Mesendoderm (in vitro differentiated cells): ENCODE results near the gene ELOA2. TPM values are rescaled to one million over a fixed set of nuclear protein-coding genes. Genes with fewer than 3 reads are reported as not detected.

Experiments
- DNase-seq: peaks from one replicate; pipeline ENCODE4 v3.0.0; 2013
- H2AK5ac ChIP-seq: 2 replicates; pipeline ENCODE4 v1.6.1; 2013; ENCODE audit warnings: low read length, inconsistent platforms
- H2BK120ac ChIP-seq: 2 replicates; pipeline ENCODE4 v1.6.1; 2013; ENCODE audit warnings: low read depth, mild to moderate bottlenecking, low read length, moderate library complexity, mixed read lengths
- H2BK15ac ChIP-seq: replicated peaks from 2 replicates; pipeline ENCODE4 v1.6.1; 2013; ENCODE audit warnings: low read depth, mild to moderate bottlenecking, moderate library complexity
- H2BK5ac ChIP-seq: 2 replicates; pipeline ENCODE4 v1.6.1; 2013; ENCODE audit warnings: low read length, inconsistent platforms
- H3K18ac ChIP-seq: 2 replicates; pipeline ENCODE4 v1.6.1; 2013; ENCODE audit warnings: mild to moderate bottlenecking, low read length, mixed read lengths
- H3K23ac ChIP-seq: one replicate; pipeline ENCODE4 v1.6.1; 2013; ENCODE audit warnings: low read length
- H3K27ac ChIP-seq: 2 replicates; pipeline ENCODE4 v1.5.1; 2013; ENCODE audit warnings: low read depth, mild to moderate bottlenecking, inconsistent platforms, low read length, moderate library complexity
- H3K27me3 ChIP-seq: 2 replicates; pipeline ENCODE4 v1.6.1; 2013; ENCODE audit warnings: low read length, control low read depth, mild to moderate bottlenecking, inconsistent platforms; ENCODE audit not compliant: insufficient read depth, poor library complexity
- H3K36me3 ChIP-seq: 2 replicates; pipeline ENCODE4 v1.6.1; 2013; ENCODE audit warnings: low read length, inconsistent platforms; ENCODE audit not compliant: control insufficient read depth, insufficient read depth
- H3K4ac ChIP-seq: one replicate; pipeline ENCODE4 v1.6.1; 2013; ENCODE audit warnings: low read depth, mild to moderate bottlenecking, low read length, moderate library complexity
- H3K4me1 ChIP-seq: 2 replicates; pipeline ENCODE4 v1.6.1; 2013; ENCODE audit warnings: low read depth, low read length, inconsistent platforms; ENCODE audit not compliant: control insufficient read depth
- H3K4me2 ChIP-seq: 2 replicates; pipeline ENCODE4 v1.6.1; 2013; ENCODE audit warnings: low read length
- H3K4me3 ChIP-seq: 2 replicates; pipeline ENCODE4 v1.5.1; 2013; ENCODE audit warnings: mild to moderate bottlenecking, low read length
- H3K56ac ChIP-seq: one replicate; pipeline ENCODE4 v1.6.1; 2013; ENCODE audit warnings: low read length
- H3K79me1 ChIP-seq: 2 replicates; pipeline ENCODE4 v1.6.1; 2013; ENCODE audit warnings: low read length, inconsistent platforms
- H3K79me2 ChIP-seq: 2 replicates; pipeline ENCODE4 v1.6.1; 2013; ENCODE audit warnings: mild to moderate bottlenecking, low read length; ENCODE audit not compliant: control insufficient read depth, insufficient read depth
- H3K9ac ChIP-seq: 2 replicates; pipeline ENCODE4 v1.6.1; 2013; ENCODE audit warnings: low read length, inconsistent platforms
- H4K5ac ChIP-seq: one replicate; pipeline ENCODE4 v1.6.1; 2013; ENCODE audit warnings: low read length
- H4K8ac ChIP-seq: one replicate; pipeline ENCODE4 v1.6.1; 2013; ENCODE audit warnings: low read depth, mild to moderate bottlenecking, control low read depth, low read length, moderate library complexity
- WGBS: extraction: QIAGEN DNeasy Blood & Tissue Kit; methylation state at CpG from one replicate; pipeline ENCODE4 v1.1.7; 2013; ENCODE audit warnings: low lambda C conversion rate, missing lambda C conversion rate; ENCODE audit not compliant: insufficient coverage; ENCODE audit errors: extremely low coverage; 5-methylcytosine and 5-hydroxymethylcytosine counted together
- polyA plus RNA-seq, 2 experiments: library from polyadenylated mRNA; stranded (reverse); fragments of 200-250 nt; gene quantifications; one replicate each; pipeline ENCODE4 v1.2.3, GENCODE V29; 2013

ELOA2 gene, protein sequence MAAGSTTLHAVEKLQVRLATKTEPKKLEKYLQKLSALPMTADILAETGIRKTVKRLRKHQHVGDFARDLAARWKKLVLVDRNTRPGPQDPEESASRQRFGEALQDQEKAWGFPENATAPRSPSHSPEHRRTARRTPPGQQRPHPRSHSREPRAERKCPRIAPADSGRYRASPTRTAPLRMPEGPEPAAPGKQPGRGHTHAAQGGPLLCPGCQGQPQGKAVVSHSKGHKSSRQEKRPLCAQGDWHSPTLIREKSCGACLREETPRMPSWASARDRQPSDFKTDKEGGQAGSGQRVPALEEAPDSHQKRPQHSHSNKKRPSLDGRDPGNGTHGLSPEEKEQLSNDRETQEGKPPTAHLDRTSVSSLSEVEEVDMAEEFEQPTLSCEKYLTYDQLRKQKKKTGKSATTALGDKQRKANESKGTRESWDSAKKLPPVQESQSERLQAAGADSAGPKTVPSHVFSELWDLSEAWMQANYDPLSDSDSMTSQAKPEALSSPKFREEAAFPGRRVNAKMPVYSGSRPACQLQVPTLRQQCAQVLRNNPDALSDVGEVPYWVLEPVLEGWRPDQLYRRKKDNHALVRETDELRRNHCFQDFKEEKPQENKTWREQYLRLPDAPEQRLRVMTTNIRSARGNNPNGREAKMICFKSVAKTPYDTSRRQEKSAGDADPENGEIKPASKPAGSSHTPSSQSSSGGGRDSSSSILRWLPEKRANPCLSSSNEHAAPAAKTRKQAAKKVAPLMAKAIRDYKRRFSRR
- polyA plus RNA-seq (2013, experiment 1 of 2) = not detected
- polyA plus RNA-seq (2013, experiment 2 of 2) = not detected

- Histone ChIP-seq H3K79me1 (no peaks in the 10 kb centered on the region), H2BK15ac (no peak within 1 kb of the TSS), H2BK5ac (no peak within 1 kb of the TSS), H3K36me3 (no peaks in the 10 kb centered on the region), H4K8ac (no peak within 1 kb of the TSS), H3K4ac (no peak within 1 kb of the TSS), H3K4me3 (no peak within 1 kb of the TSS), H3K18ac (no peak within 1 kb of the TSS), H3K9ac (no peak within 1 kb of the TSS), H3K27ac (no peak within 1 kb of the TSS), H3K23ac (no peak within 1 kb of the TSS), H3K4me2 (no peak within 1 kb of the TSS), H3K79me2 (no peaks in the 10 kb centered on the region), H2AK5ac (no peak within 1 kb of the TSS), H3K4me1 (no peaks in the 10 kb centered on the region), H3K27me3 (no peaks in the 10 kb centered on the region), H3K56ac (no peak within 1 kb of the TSS), H2BK120ac (no peak within 1 kb of the TSS), H4K5ac (no peak within 1 kb of the TSS)
- DNase-seq = no peak
- WGBS = no CpG with 5 or more reads among the region's 29 CpGs
These were observed at the start of gene ELOA2 for GRCh38 chr18:47035156-47035671. Gene ELOA2, minus strand, starts transcription at chr18:47035621. Its CDS starts 357 bp downstream, at chr18:47035264.

DNA sequence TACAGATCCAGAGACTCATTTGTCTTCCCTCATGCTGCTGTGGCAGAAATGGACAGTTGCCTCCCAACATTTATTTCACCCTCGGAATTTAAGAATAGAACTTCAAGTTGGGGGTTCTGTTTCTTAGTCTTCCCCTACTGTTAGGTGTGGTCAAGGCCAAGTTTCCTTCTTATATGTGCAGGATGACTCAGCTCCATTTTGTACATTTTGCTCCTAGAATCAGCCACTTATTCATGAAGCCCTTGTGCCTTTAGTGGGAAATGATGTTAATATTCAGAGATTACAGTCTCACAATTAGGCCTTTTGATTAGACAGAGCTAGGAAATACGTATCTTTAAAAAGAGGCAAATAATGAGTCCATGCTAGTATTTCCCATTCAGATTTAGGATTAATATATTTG lies 46.2 kb upstream of the ELOA2 start:
- no peaks in the 10 kb centered on the region for H3K4me1 ChIP-seq

DNA sequence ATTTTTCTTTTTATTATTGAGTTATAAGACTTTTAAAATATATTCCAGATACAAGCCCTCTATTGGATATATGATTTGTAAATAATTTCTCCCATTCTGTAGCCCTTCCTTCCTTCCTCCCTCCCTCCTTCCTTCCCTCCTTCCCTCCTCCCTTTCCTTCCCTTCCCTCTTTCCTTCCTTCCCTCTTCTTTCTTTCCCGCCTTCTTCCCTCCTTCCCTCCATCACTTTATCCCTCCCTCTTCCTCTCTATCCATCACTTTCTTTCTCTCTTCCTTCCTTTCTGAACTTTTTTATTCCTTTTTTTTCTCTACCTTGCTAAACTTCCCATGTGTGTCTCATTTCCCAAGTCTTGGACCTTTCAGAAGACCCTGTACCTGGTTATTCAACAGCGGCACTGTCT lies 45.5 kb upstream of the ELOA2 start:
- Histone ChIP-seq H3K18ac (no peak overlapping the region), H3K4me1 (no peaks in the 10 kb centered on the region), H3K27ac (no peak overlapping the region), H3K79me2 (no peaks in the 10 kb centered on the region), H3K4ac (no peak overlapping the region), H4K5ac (no peak overlapping the region), H2AK5ac (no peak overlapping the region), H3K23ac (no peak overlapping the region), H3K79me1 (no peaks in the 10 kb centered on the region), H2BK15ac (no peak overlapping the region), H3K9ac (no peak overlapping the region), H3K36me3 (no peaks in the 10 kb centered on the region), H4K8ac (no peak overlapping the region), H2BK5ac (no peak overlapping the region), H3K56ac (no peak overlapping the region), H2BK120ac (no peak overlapping the region), H3K4me2 (no peak overlapping the region), H3K4me3 (no peak overlapping the region), H3K27me3 (no peaks in the 10 kb centered on the region)
- 100% methylated on average over 1 of the region's 2 CpGs for WGBS
- no peak for DNase-seq

More for the DNA sequence above, 46.2 kb upstream of the ELOA2 start:
- Histone ChIP-seq H3K36me3 (no peaks in the 10 kb centered on the region), H3K18ac (no peak overlapping the region), H3K79me2 (no peaks in the 10 kb centered on the region), H3K23ac (no peak overlapping the region), H2AK5ac (no peak overlapping the region), H3K79me1 (no peaks in the 10 kb centered on the region), H2BK120ac (no peak overlapping the region), H3K4me3 (no peak overlapping the region), H2BK5ac (no peak overlapping the region), H3K9ac (no peak overlapping the region), H3K4me2 (no peak overlapping the region), H3K27me3 (no peaks in the 10 kb centered on the region), H4K5ac (no peak overlapping the region), H3K27ac (no peak overlapping the region), H4K8ac (no peak overlapping the region), H3K56ac (no peak overlapping the region), H3K4ac (no peak overlapping the region), H2BK15ac (no peak overlapping the region)
- no peak for DNase-seq
- no CpG with 5 or more reads among the region's 2 CpGs for WGBS

DNA sequence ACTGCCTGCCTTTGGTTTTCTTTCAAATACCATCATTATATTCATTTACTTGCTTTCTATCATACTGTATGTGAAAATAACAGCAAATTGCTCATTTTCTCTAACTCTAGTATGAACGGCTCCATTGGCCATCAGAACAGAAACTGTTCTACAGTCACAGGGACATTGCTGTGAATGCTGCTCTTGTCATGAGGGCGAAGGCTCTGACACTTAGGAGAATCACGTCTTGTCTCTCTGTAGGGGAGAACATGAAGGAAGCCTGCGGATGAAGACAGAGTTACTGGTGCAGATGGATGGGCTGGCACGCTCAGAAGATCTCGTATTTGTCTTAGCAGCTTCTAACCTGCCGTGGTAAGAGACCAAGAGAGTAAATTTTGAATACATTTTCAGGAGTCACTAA lies 41.7 kb upstream of the ELOA2 start:
- Histone ChIP-seq H3K56ac (no peak overlapping the region), H4K5ac (no peak overlapping the region), H3K4me2 (no peak overlapping the region), H3K23ac (no peak overlapping the region), H3K27ac (no peak overlapping the region), H3K36me3 (no peaks in the 10 kb centered on the region), H3K4ac (no peak overlapping the region), H2BK15ac (no peak overlapping the region), H3K4me3 (no peak overlapping the region), H3K4me1 (peaks cover 3% of the 10 kb centered on the region), H3K79me2 (no peaks in the 10 kb centered on the region), H2BK5ac (no peak overlapping the region), H4K8ac (no peak overlapping the region), H3K18ac (no peak overlapping the region), H3K9ac (no peak overlapping the region), H3K79me1 (no peaks in the 10 kb centered on the region), H2BK120ac (no peak overlapping the region), H3K27me3 (no peaks in the 10 kb centered on the region), H2AK5ac (no peak overlapping the region)
- WGBS = no CpG with 5 or more reads among the region's 7 CpGs
- no peak for DNase-seq

DNA sequence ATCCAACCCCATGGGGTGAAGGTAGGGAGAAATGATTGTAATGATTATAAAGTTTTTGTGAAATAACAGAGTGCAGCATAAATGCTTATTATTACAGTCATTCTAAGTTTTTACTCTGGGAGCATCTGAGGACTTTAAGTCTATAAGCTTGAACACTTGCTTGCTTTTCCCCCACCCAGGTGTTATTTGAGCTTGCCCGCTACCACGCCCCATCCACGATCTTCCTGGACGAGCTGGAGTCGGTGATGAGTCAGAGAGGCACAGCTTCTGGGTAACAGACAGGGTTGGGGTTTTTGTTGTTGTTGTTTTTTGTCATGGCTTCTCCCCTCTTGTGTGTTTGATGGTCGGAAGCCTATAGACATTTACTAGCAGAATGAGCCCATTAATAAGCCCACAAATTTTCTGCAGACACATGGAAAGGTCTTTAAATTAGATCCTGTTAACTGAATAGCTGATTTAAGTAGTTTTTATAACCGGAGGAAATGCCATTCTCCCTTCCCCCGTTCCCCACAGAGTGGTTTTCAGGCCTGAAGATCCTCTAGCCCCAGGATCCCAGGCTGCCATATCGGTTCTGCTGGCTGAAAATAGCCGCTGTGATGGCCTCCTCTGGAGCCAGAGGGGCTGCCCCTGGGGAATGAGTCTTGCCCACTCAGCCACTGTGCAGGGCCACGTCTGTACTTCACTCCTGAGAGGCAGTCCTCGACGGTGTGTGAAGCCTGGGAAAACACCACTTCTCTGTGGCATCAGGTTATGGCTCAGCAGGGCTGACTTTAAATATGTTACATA lies 39.9 kb upstream of the ELOA2 start:
- no peak overlapping the region for H4K5ac ChIP-seq
- no peak overlapping the region for H2AK5ac ChIP-seq
- H3K79me2 ChIP-seq = no peaks in the 10 kb centered on the region
- H2BK15ac ChIP-seq = no peak overlapping the region
- H3K4me2 ChIP-seq = no peak overlapping the region
- no peak overlapping the region for H3K9ac ChIP-seq
- H2BK5ac ChIP-seq = no peak overlapping the region
- no peak overlapping the region for H3K18ac ChIP-seq
- no peak overlapping the region for H2BK120ac ChIP-seq
- H4K8ac ChIP-seq = no peak overlapping the region
- H3K23ac ChIP-seq = no peak overlapping the region
- peak overlapping the region; percentile 26 for H3K56ac ChIP-seq
- no CpG with 5 or more reads among the region's 13 CpGs for WGBS
- no peak overlapping the region for H3K4me3 ChIP-seq
- DNase-seq = peak; percentile 57
- H3K27me3 ChIP-seq = no peaks in the 10 kb centered on the region
- no peaks in the 10 kb centered on the region for H3K36me3 ChIP-seq
- H3K4ac ChIP-seq = no peak overlapping the region
- H3K79me1 ChIP-seq = no peaks in the 10 kb centered on the region
- H3K27ac ChIP-seq = no peak overlapping the region
- H3K4me1 ChIP-seq = peaks cover 3% of the 10 kb centered on the region
